GM12892 (cell line): ENCODE measurements around the gene TECRL.

Source experiments
- POLR2A ChIP-seq: IDR thresholded peaks from 2 replicates; pipeline ENCODE4 v1.6.1; 2011; ENCODE audit warnings: low read depth, low read length, control low read depth
- POLR2AphosphoS5 ChIP-seq: IDR thresholded peaks from 2 replicates; pipeline ENCODE4 v1.6.1; 2011; ENCODE audit warnings: low read depth, low read length, control low read depth

- TF ChIP-seq POLR2A (no peak), POLR2AphosphoS5 (no peak)
Measured at GRCh38 chr4:64353904-64354303, 55.3 kb downstream of the TECRL start.
